CD4-positive, CD25-positive, alpha-beta regulatory T cell (primary cell): Measurements from ENCODE around the gene APOBR. TPM values are rescaled to one million over a fixed set of nuclear protein-coding genes. Genes with fewer than 3 reads are reported as not detected.
"Not testable (repeated sequence)": the region's sequence is repeated elsewhere in the genome, so short reads cannot be mapped to it uniquely, and the experiment has no call there.

Experiments used
- ATAC-seq, 2 donors: fragments of 150-1000 bp; cut with Tn5 transposase; one replicate each; pipeline ENCODE4 v1.10.0; 2021; ENCODE audit warnings: low read depth in 2 of 2, moderate number of reproducible peaks in 2 of 2, moderate library complexity in 1 of 2
- DNase-seq, 3 donors: peaks; one replicate each; pipeline versions ENCODE4 v3.0.0 to v3.0.0-alpha.2; 2012 to 2022; ENCODE audit warnings: mixed read lengths in 1 of 3
- H3K27ac ChIP-seq: one replicate; pipeline ENCODE4 v1.7.0; 2013; ENCODE audit warnings: mild to moderate bottlenecking, low read length; ENCODE audit not compliant: insufficient read depth, poor library complexity, severe bottlenecking
- H3K27me3 ChIP-seq: one replicate; pipeline ENCODE4 v1.7.0; 2013; ENCODE audit warnings: low read length; ENCODE audit not compliant: control insufficient read depth, insufficient read depth
- H3K36me3 ChIP-seq: one replicate; pipeline ENCODE4 v1.7.0; 2013; ENCODE audit warnings: mild to moderate bottlenecking, low read length, moderate library complexity; ENCODE audit not compliant: control insufficient read depth, insufficient read depth
- H3K4me1 ChIP-seq: 2 replicates; pipeline ENCODE4 v1.7.0; 2013; ENCODE audit warnings: mild to moderate bottlenecking, low read length; ENCODE audit not compliant: insufficient read depth, control insufficient read depth, poor library complexity, severe bottlenecking
- H3K4me3 ChIP-seq: one replicate; pipeline ENCODE4 v1.7.0; 2013; ENCODE audit warnings: low read depth, mild to moderate bottlenecking, low read length, moderate library complexity
- H3K9me3 ChIP-seq, 2 experiments: 1 replicate in 1 of 2; 2 replicates in 1 of 2; pipeline ENCODE4 v1.7.0; 2013; ENCODE audit warnings: low read length in 2 of 2, mild to moderate bottlenecking in 1 of 2, moderate library complexity in 1 of 2; ENCODE audit not compliant: control insufficient read depth in 2 of 2
- H3K27ac Mint-ChIP-seq, 3 donors: one replicate each; pipeline ENCODE4 v1.8.0; 2020 to 2022; ENCODE audit warnings: mild to moderate bottlenecking in 3 of 3, mixed read lengths in 3 of 3, moderate library complexity in 2 of 3
- H3K27me3 Mint-ChIP-seq: one replicate; pipeline ENCODE4 v1.8.0; 2022; ENCODE audit warnings: mild to moderate bottlenecking, mixed read lengths
- H3K36me3 Mint-ChIP-seq: one replicate; pipeline ENCODE4 v1.8.0; 2020; ENCODE audit warnings: mixed read lengths
- H3K4me1 Mint-ChIP-seq, 4 donors: one replicate each; pipeline ENCODE4 v1.8.0; 2020 to 2022; ENCODE audit warnings: mixed read lengths in 4 of 4, mild to moderate bottlenecking in 1 of 4
- H3K4me3 Mint-ChIP-seq, 4 donors: one replicate each; pipeline ENCODE4 v1.8.0; 2020 to 2022; ENCODE audit warnings: mild to moderate bottlenecking in 4 of 4, mixed read lengths in 4 of 4, moderate library complexity in 3 of 4
- H3K9me3 Mint-ChIP-seq, 7 donors: one replicate each; pipeline ENCODE4 v1.8.0; 2020 to 2022; ENCODE audit warnings: mixed read lengths in 7 of 7, mild to moderate bottlenecking in 3 of 7, moderate library complexity in 2 of 7
- polyA plus RNA-seq, 4 donors: library from polyadenylated mRNA; unstranded; fragments of 300-500 nt; fragmentation: Illumina TruSeq; gene quantifications; one replicate each; pipeline ENCODE4 v1.2.3, GENCODE V29; 2021
- total RNA-seq: library from RNA; stranded (reverse); gene quantifications from one replicate; pipeline ENCODE4 v1.2.3, GENCODE V29; 2022

APOBR gene
- total and polyA plus RNA-seq, 5 donors from 2014 or later = 0.11 to 6.8 (median 0.24) TPM

DNA sequence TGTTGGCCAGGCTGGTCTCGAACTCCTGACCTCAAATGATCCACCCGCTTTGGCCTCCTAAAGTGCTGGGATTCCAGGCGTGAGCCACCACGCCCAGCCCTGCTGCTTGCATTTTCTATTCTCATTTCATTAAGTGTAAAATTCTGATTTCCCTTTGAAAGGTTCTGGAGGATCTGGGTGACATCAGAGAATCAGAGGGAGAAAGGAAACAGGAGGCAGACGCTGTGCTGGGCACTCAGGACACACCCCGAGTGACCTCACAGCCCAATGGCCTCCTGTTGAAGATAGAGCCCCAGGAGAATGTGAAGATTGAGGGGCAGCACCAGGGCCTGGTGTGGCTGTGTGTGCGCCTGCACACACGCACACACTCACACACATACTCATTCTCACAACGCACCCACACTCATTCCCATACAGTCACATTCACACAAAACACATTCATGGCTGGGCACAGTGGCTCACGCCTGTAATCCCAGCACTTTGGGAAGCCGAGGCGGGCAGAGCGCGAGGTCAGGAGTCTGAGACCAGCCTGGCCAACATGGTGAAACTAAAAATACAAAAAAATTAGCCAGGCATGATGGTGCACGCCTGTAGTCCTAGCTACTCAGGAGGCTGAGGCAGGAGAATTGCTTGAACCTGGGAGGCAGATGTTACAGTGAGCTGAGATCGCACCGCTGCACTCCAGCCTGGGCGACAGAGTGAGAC lies 6.2 kb downstream of the APOBR start:
- H3K27me3 Mint-ChIP-seq, H3K36me3 Mint-ChIP-seq, H3K27me3 ChIP-seq, H3K4me1 ChIP-seq, H3K9me3 Mint-ChIP-seq, DNase-seq, H3K36me3 ChIP-seq, H3K4me3 ChIP-seq, ATAC-seq, H3K9me3 ChIP-seq, H3K27ac ChIP-seq: not testable (repeated sequence)
- H3K4me1 Mint-ChIP-seq = peaks cover 0 to 28% (median 8%) of the 10 kb centered on the region in 4 donors
- peak overlapping the region in 1 of 3 donors; percentile 33 for H3K27ac Mint-ChIP-seq
- H3K4me3 Mint-ChIP-seq = peak overlapping the region in 1 of 4 donors; percentile 38

DNA sequence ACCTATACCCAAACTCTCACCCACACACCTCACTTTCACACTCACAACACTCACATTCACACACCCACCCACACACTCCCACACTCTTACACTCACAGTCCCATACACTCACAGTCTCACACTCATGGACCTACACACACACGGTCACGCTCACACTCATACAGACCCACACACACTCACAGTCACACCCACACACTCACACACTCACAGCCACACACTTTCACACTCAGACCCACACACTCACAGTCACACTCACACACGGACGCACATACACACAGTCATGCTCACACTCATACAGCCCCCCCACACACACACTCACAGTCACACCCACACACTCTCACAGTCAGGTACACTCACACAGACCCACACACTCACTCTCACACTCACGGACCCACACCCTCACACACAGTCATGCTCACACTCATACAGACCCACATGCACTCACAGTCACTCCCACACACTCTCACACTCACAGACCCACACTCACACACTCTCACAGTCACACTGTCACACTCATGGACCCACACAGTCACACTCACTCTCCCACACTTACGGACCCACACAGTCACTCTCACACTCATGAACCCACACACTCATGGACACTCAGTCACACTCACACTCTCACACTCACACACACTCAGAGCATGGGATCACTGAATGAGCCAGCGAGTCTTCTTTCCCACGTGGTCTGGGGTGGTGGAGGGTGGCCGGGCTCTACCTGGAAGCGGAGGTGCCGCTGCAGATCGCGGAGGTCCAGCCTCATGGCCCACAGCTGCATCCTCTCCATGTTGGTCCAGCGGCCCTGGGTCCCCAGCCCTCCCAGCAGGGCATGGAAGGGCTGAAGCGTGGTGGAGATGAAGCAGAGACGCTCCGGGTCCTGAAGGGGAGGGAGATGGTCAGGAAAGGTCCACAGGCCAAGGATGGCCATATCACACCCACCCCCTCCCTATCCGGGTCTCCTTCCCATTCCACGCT lies 7.1 kb downstream of the APOBR start:
- H3K36me3 Mint-ChIP-seq = peaks cover 9% of the 10 kb centered on the region
- Histone ChIP-seq H3K9me3 (no peaks in the 10 kb centered on the region), H3K27me3 (no peaks in the 10 kb centered on the region), H3K4me1 (peaks cover 3% of the 10 kb centered on the region), H3K27ac (no peak overlapping the region), H3K36me3 (no peaks in the 10 kb centered on the region), H3K4me3 (no peak overlapping the region)
- no peak overlapping the region for H3K4me3 Mint-ChIP-seq
- DNase-seq (no peak), ATAC-seq (no peak)
- no peaks in the 10 kb centered on the region for H3K9me3 Mint-ChIP-seq
- peaks cover 0 to 24% (median 5%) of the 10 kb centered on the region in 4 donors for H3K4me1 Mint-ChIP-seq
- H3K27me3 Mint-ChIP-seq = peaks cover 10% of the 10 kb centered on the region
- no peak overlapping the region for H3K27ac Mint-ChIP-seq

DNA sequence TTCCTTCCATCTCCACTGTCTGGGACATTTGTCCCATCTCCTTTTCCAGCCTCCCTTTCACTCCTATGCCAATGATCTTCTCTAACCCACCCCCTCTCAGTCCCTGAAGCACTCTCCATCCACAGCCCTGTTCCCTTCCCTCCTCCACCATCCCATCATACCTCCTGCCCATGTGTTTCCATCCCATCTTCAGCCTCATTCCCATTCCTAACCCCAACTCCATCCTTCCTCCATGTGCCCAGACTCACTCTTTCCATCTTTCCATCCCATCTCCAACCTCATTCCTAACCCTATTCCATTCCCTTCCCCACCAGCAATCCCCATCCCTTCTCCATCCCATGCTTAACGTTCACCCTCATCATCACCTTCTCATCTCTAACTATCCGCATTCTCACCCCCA lies 7.8 kb downstream of the APOBR start:
- no peaks in the 10 kb centered on the region for H3K9me3 ChIP-seq
- H3K27ac Mint-ChIP-seq = no peak overlapping the region
- H3K36me3 ChIP-seq = no peaks in the 10 kb centered on the region
- H3K36me3 Mint-ChIP-seq = peaks cover 3% of the 10 kb centered on the region
- H3K4me3 Mint-ChIP-seq = no peak overlapping the region
- H3K4me1 Mint-ChIP-seq = peaks cover 0 to 21% (median 3%) of the 10 kb centered on the region in 4 donors
- H3K4me1 ChIP-seq = peaks cover 2% of the 10 kb centered on the region
- H3K4me3 ChIP-seq = no peak overlapping the region
- H3K27ac ChIP-seq = no peak overlapping the region
- DNase-seq = no peak
- peaks cover 10% of the 10 kb centered on the region for H3K27me3 Mint-ChIP-seq
- H3K27me3 ChIP-seq = no peaks in the 10 kb centered on the region
- ATAC-seq = no peak
- no peaks in the 10 kb centered on the region for H3K9me3 Mint-ChIP-seq

DNA sequence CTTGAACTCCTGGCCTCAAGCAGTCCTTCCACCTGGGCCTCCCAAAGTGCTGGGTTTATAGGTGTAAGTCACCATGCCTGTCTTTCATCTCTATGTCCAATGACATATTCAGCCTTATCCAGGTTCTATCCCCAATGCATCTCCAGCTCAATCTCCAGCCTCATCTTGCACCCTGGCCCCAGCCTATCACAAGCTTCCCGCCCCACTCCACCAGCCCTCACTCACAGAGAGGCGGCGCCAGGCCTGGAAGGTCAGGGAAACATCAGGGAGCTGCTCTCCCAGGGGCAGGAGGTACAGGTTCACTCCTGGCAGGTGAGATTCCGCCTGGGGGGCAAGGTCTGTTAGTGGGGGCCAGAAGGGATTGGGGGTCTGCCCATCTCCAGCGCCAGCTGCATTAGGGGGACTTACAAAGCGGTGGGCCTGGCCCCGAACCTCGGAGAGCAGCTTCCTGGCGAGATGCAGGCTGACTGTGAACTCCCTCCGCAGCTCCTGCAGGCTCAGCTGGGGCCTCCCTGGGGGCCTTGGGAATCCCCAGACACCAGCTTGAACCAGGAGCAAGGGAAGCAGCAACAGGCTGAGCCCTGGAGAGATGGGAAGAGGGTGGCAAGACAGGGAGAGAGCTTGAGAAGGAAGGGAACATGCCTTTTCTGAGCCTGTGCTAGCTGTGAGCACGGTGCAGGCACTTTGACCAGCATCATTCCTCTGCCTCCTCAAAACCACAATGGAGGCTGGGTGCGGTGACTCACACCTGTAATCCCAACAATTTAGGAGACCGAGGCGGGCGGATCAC lies 9.2 kb downstream of the APOBR start:
- H3K4me3 ChIP-seq = no peak overlapping the region
- H3K27me3 ChIP-seq = no peaks in the 10 kb centered on the region
- Mint-ChIP-seq H3K36me3 (no peaks in the 10 kb centered on the region), H3K9me3 (no peaks in the 10 kb centered on the region), H3K27me3 (peaks cover 10% of the 10 kb centered on the region), H3K27ac (peak overlapping the region in 2 of 3 donors; percentile 60 to 64), H3K4me3 (peak overlapping the region in 1 of 4 donors; percentile 76), H3K4me1 (peaks cover 0 to 27% (median 7%) of the 10 kb centered on the region in 4 donors)
- peaks cover 13% of the 10 kb centered on the region for H3K4me1 ChIP-seq
- no peak for DNase-seq
- H3K9me3 ChIP-seq = no peaks in the 10 kb centered on the region
- no peak overlapping the region for H3K27ac ChIP-seq
- no peak for ATAC-seq
- no peaks in the 10 kb centered on the region for H3K36me3 ChIP-seq

DNA sequence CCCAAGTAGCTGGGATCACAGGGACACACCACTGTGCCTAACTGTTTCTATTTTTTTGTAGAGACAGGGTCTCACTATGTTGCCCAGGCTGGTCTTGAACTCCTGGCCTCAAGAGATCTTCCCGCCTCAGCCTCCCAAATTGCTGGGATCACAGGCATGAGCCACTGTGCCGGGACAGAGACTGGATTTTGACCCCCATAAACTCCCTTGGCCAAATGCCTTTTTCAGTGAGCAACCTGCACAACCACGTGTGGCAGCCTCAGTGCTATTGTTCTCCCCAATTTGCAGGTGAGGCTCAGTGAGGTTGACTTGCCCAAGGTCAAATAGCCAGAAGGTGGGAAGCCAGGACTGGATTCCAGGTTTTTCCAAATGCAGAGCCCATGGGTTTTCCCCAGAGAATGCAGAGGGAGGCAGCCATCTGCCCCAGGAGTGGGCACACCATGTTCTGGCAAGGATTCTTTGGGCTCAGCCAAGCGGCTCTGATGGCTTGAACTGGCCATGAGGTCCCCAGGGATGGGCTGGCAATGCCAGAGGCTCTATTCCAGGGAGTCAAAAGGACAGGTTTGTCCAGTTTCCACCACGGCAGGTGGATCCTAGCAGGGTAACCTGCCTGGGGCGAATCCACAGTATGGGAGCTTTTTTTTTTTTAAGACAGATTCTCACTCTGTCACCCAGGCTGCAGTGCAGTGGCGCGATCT lies 10.4 kb downstream of the APOBR start:
- H3K27ac Mint-ChIP-seq = no peak overlapping the region
- H3K27me3 Mint-ChIP-seq = peaks cover 10% of the 10 kb centered on the region
- peaks cover 13% of the 10 kb centered on the region for H3K4me1 ChIP-seq
- H3K27me3 ChIP-seq = no peaks in the 10 kb centered on the region
- H3K4me3 ChIP-seq = no peak overlapping the region
- no peak overlapping the region for H3K4me3 Mint-ChIP-seq
- DNase-seq (no peak), ATAC-seq (no peak)
- H3K36me3 Mint-ChIP-seq = no peaks in the 10 kb centered on the region
- no peak overlapping the region for H3K27ac ChIP-seq
- no peaks in the 10 kb centered on the region for H3K36me3 ChIP-seq
- no peaks in the 10 kb centered on the region for H3K9me3 ChIP-seq
- no peaks in the 10 kb centered on the region for H3K9me3 Mint-ChIP-seq
- peaks cover 0 to 26% (median 7%) of the 10 kb centered on the region in 4 donors for H3K4me1 Mint-ChIP-seq

DNA sequence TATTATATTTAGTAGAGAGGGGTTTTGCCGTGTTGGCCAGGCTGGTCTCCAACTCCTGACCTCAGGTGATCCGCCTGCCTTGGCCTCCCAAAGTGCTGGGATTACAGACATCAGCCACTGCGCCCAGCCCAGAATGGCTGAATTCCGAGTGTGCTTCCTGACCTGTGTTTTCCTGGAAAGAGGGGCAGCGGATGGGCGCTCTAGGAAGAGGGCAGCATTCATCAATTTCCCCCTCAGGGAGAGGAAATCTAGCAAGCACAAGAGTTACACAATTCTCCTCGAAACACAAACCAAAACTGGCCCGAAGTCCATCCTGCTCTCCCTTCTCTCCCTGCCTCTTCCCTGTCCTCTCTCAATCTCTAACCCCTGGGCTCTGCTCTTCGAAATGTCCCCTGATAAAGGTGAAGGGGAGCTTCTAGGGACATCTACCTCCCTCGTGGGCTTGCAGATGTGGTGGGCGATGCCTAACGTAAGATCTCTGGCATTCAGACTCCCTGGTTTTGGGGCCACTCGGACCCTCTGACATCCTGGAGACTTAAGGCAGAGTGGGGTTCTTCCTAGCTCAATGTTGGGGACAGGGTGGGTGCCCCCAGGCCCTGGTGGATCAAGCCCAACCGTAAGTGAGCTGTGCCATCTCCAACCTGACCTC lies 11.2 kb downstream of the APOBR start:
- H3K27ac Mint-ChIP-seq = peak overlapping the region in 2 of 3 donors; percentile 38 to 77
- Histone ChIP-seq H3K9me3 (no peaks in the 10 kb centered on the region), H3K27me3 (no peaks in the 10 kb centered on the region), H3K4me3 (no peak overlapping the region), H3K27ac (no peak overlapping the region), H3K4me1 (peaks cover 13% of the 10 kb centered on the region), H3K36me3 (no peaks in the 10 kb centered on the region)
- no peaks in the 10 kb centered on the region for H3K9me3 Mint-ChIP-seq
- no peak overlapping the region for H3K4me3 Mint-ChIP-seq
- H3K4me1 Mint-ChIP-seq = peaks cover 0 to 21% (median 9%) of the 10 kb centered on the region in 4 donors
- DNase-seq = no peak
- no peaks in the 10 kb centered on the region for H3K36me3 Mint-ChIP-seq
- no peak for ATAC-seq
- H3K27me3 Mint-ChIP-seq = peaks cover 10% of the 10 kb centered on the region
